Measurements from ENCODE around the gene DNAAF1.
"Not testable (repeated sequence)": the region's sequence is repeated elsewhere in the genome, so short reads cannot be mapped to it uniquely, and the experiment has no call there.

The DNAAF1 gene

GRCh38 chr16:84144859-84145639, at the start of gene DNAAF1, which contains the start of gene HSDL1:
Gene DNAAF1 (plus strand): TSS chr16:84145308. CDS start chr16:84145441, 133 bp downstream.
Gene HSDL1 (minus strand): TSS chr16:84145177. CDS start chr16:84131321, 13,856 bp downstream.
- peak; percentile 86 to 94 (median 91) for DNase-seq (ENCODE audit: low read depth in 3 of 3)

DNA sequence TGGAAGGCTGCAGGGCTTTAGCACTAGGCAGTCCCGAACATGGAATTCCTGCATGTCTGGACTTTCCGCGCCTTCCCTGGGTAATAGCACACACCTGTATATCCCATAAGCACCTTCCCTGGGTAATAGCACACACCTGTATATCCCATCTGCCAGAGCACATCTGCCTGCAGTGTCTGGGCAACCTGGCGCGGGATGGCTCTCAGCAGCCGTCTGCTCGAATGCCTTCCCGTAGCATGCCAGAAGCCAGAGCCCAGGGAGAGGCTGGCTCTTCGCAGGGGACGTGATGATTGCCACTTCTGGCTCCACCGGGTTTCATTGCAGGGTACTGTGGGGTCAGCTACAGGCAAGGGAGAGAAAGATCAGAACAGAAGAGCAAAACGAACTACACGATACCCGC, 49.6 kb upstream of the DNAAF1 start:
- DNase-seq (ENCODE audit: low read depth in 3 of 3), result no peak

DNA sequence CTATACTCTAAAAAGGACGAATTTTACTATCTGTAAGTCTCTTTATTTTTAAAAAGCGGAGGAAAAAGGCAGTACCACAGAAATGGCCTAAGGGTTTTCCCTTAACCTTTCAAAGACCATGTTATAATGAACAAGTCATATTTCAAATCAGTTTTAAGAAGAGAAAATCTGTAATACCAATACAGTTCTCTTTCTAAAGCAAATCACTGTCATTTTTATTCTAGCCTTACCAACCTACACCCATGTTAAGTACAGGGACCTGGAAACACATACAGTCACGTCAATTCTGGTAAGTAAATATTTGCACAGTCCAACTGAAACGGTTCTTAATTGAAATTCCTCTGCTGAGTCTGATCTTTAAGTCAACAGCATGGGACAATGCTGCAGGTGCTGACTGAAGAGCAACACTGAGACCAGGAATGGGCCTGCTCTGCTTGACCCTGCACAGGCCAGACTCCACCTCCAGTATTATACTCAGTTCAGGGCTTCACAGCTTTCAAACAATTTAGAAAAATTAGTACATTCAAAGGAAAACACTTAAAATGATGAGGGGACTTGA, 48.6 kb upstream of the DNAAF1 start:
- no peak for DNase-seq (ENCODE audit: low read depth in 3 of 3)

GRCh38 chr16:84098939-84099338, 46.2 kb upstream of the DNAAF1 start:
- DNase-seq (ENCODE audit: low read depth in 3 of 3), result no peak

GRCh38 chr16:84103678-84104077, 41.4 kb upstream of the DNAAF1 start:
- no peak for DNase-seq (ENCODE audit: low read depth in 3 of 3)

DNA sequence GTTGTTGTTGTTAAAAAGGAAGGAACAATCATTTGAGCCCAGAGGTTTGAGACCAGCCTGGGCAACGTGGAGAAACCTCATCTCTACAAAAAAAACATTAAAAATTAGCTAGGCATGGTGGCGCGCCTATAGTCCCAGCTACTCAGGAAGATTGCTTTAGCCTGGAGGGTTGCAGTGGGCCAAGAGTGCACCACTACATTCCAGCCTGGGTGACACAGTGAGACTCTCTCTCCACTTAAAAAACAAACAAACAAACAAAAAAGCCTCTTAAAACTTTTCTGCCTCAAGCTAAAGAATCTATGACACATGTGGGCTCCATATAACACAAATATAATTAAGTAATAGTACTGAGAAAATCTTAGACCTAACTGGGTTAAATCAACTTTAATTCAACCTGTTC, 40.9 kb upstream of the DNAAF1 start:
- no peak for DNase-seq (ENCODE audit: low read depth in 3 of 3)

- DNase-seq (ENCODE audit: low read depth in 3 of 3), result no peak
Observed at GRCh38 chr16:84105301-84105815, 39.8 kb upstream of the DNAAF1 start.

DNA sequence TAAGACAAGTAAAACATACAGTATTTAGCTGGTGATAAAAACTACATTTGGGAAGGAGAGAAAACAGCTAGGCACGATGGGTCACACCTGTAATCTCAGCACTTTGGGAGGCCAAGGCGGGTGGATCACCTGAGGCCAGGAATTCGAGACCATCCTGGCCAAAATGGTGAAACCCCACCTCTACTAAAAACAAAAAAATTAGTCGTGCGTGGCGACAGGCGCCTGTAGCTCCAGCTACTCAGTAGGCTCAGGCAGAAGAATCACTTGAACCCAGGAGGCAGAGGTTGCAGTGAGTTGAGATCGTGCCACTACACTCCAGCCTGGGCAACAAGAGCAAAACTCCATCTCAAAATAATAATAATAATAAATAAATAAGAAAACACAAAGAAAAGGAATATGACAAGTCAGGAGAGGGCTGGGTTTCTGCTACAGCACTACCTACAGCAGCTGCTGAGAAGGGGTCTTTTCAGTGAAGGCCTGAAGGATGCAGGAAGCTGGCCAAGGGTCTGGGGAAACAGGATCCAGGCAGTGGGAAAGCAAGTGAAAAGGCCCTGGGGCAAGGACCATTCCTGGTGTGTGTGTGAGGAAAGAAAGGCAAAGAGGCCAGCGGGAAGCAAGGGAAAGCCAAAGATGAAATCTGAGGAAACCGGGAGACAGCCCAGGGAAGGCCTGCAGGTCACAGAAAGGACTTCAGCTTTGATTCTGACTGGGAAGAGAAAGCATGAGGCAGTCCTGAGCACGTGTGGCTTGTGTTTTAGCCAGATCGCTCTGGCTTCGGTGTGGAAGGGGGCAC, 39.0 kb upstream of the DNAAF1 start:
- DNase-seq (ENCODE audit: low read depth in 3 of 3), result no peak

DNA sequence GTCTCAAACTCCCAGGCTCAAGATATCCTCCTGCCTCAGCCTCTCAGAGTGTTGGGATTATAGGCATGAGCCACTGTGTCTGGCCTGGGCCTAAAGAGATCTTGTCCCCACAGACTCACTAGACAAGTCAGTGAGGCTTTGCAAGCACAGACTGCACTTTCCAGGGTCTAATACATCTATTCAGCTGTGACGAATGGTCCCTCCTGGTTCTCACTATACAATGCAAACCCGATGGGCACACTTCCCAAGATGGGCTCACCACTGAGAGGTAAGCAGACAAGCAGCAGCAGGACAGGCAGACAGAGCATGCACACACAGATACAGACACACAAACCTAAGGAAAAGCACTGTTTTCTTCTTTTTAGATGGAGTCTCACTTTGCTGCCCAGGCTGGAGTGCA, 37.2 kb upstream of the DNAAF1 start:
- DNase-seq (ENCODE audit: low read depth in 3 of 3), result no peak

- DNase-seq (ENCODE audit: low read depth in 3 of 3), result no peak
Observed at GRCh38 chr16:84109598-84110335, 35.3 kb upstream of the DNAAF1 start.

DNA sequence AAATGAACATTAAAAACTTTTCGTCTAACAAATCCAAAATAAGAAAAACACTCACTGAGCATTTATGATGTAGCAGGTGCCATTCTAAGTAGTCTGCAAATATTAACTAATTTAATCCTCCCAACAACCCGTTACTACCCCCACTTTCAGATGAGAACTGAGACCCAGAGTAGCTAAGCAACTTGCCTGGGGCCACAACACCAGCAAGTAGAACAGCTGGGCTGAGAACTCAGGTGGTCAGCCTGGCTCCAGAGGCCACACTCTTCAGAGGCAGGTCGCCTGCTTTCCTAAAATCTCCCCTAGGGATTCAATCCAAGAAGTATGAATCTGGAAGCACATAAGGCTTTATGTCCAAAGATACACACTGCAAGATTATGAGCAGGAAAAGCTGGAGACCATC, 34.6 kb upstream of the DNAAF1 start:
- no peak for DNase-seq (ENCODE audit: low read depth in 3 of 3)

DNA sequence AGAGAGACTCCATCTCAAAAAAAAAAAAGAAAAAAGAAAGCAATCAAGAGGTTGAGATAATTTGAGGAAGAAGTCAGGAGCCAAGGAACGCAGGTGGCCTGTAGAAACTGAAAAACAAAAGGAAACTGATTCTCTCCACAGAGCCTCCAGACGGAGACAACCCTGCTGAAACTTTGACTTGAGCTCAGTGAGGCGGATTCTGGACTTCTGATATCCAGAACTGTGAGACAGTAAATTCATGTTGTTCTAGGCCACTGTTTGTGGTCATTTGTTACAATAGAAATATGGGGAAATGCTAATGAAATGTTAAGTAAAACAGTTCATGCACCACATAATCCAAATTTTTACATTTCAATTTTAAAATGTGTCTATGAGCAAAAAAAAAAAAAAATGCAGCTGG, 33.6 kb upstream of the DNAAF1 start:
- no peak for DNase-seq (ENCODE audit: low read depth in 3 of 3)

DNA sequence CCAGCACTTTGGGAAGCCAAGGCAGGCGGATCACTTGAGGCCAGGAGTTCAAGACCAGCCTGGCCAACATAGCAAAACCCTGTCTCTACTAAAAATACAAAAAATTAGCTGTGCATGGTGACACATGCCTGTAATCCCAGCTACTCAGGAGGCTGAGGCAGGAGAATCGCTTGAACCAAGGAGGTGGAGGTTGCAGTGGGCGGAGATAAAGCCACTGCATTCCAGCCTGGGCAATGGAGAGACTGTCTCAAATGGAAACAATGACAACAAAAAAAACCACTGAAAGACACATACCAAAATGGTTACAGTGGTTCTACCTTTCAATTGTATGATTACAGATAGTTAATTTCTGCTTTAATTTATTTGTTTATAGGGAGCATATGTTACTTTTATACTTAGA, 33.2 kb upstream of the DNAAF1 start:
- DNase-seq (ENCODE audit: low read depth in 3 of 3), result peak in 2 of 3 experiments; percentile 9 to 44

DNA sequence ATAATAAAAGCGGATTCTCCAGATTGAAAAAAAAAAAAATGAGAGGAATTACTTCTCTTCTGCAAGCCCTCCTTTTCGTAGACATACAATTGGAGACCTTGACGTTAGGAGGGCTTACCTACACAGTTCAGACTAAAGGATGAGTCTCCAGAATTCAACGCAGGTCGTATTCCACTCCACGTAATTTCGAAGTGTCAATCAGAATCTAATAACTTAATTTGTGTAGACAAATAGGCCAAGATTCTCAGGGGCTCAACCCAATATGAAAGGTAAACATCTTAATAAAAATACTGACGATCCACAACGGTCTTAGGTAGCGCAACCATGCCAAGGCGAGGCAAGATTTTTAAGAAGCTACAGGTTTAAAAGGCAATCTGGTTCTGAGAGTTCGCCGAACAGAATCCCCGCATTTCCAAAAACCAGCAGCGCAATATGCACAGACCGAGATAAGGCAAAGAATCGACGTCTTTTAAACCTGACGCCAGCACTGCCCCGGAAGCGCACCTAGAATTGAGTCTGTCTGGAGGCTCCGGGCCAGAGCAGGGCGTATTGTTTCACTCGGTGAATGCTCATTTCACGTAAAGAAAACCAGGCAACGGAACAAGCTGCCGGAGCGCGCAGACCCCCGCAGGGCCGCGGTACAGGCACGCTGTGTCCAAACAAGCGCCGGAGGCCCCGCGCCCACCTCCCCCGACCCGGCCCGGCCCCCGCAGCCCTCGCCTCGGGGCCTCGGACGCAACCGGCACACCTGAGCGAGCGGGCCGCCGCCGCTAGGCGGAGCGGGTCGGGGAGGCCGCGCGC, 29.0 kb upstream of the DNAAF1 start:
- DNase-seq (ENCODE audit: low read depth in 3 of 3), result peak; percentile 16 to 36 (median 22)

DNA sequence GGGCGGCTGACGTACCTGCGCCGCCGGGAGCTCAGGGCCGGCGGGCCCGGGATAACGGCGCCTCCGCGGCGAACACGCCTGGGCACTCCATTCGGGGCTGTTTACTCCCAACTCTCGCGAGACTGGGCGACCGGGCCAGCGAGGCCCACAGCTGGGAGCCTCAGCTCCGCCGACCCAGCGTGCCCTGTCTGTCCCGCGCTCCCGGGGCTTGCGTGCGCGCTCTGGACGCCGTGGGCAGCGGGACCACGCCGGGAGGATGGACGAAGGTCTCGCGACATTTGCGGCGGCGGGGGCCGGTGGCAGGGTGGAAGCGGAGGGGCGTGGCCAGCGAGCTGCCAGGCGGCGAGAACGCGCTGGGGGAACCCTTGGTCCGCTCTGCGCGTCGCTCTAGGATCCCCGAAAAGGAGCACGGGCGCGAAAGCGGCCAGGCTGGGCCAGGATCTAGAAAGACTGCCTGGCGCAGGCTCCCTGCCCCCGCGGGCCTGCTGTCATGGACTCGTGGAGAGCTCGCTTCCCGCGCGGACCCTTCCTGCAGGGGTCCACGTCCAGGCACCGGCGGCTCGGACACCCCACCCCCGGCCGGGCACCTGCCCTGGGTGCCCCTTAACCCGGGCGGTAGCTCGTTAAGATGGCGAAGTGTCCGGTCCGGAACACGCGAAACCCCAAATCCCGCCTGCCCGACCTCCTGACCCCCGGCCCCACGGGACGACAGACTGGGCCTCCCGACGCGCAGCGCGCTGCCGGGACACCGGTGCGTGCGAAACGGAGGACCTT, 28.2 kb upstream of the DNAAF1 start, which contains the start of gene MBTPS1:
Gene MBTPS1 (minus strand): TSS at position 223 of the 774 bp plus-strand sequence. CDS start 15,159 bp downstream, outside the sequence.
- peak; percentile 93 to 98 (median 98) for DNase-seq (ENCODE audit: low read depth in 3 of 3)

DNA sequence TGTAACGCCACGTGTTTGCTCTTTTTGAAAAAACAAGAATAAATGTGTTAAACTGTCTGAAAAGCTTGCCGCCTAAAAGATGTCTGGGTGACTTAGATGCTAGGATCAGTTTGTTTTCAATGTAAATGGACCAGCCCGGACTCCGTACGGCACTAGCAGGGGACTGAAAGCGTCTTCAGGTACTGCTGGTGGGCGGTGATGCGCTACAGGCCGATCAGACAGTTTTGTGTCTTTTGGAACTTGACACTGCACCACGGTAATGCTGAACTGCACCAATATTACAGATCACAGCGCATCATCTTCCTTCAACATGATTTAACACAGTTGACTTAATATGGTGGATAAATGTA, 27.6 kb upstream of the DNAAF1 start:
- peak in 2 of 3 experiments; percentile 14 to 41 for DNase-seq (ENCODE audit: low read depth in 3 of 3)

DNA sequence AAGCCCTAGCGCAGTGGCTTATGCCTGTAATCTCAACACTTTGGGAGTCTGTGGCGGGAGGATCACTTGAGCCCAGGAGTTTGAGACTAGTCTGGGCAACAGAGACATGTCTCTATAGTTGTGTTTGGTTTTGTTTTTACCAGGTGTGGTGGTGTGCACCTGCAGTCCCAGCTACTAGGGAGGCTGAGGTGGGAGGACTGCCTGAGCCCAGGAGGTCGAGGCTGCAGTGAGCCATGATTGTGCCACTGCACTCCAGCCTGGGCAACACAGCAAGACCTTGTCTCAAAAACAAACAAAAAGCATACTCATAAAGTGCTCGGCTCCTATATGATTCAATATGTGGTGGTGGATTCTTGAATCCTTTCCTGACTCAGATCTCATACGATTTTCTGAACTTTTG, 26.8 kb upstream of the DNAAF1 start:
- DNase-seq (ENCODE audit: low read depth in 3 of 3), result not testable (repeated sequence)

DNA sequence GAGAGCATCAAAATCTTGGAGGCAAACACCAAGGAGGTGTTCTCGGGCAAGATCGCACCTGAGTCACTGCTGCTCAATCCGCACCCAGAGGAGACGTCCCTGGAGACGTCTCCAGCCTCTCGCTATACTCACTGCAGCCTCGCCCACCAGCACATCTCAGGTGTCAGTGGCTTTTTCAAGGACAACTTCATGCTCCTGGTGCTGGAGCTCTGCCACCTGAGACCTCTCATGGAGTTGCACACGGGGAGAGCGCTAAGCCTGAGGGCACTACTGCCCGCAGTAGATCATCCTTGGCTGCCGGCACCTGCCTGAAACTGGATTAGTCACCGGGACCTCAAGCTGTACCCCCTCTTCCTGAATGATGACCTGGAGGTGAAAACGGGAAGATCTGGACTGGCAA, 25.7 kb upstream of the DNAAF1 start:
- DNase-seq (ENCODE audit: low read depth in 3 of 3), result no peak

- DNase-seq (ENCODE audit: low read depth in 3 of 3), result no peak
Observed at GRCh38 chr16:84120023-84120422, 25.1 kb upstream of the DNAAF1 start.

GRCh38 chr16:84121007-84121406, 24.1 kb upstream of the DNAAF1 start:
- DNase-seq (ENCODE audit: low read depth in 3 of 3), result no peak

Data from stimulated activated CD4-positive, alpha-beta T cell treated with anti-CD3 and anti-CD28 coated beads, TNF-alpha, amount 100 ng/mL, for 24 hours (primary cell).